ENCODE measurements around the gene LCA5L.
"Not testable (repeated sequence)": the region's sequence is repeated elsewhere in the genome, so short reads cannot be mapped to it uniquely, and the experiment has no call there.

The LCA5L gene

GRCh38 chr21:39451332-39452206 is 6.0 kb upstream of the LCA5L start, which contains the start of gene SH3BGR:
Gene SH3BGR (plus strand): TSS chr21:39451970. CDS start chr21:39452097, 127 bp downstream.
- no peak for DNase-seq

- DNase-seq, result no peak
Observed at GRCh38 chr21:39447264-39447663, 1.7 kb upstream of the LCA5L start.

- no peak for DNase-seq
Observed at GRCh38 chr21:39444421-39445180, 977 bp downstream of the LCA5L start.

GRCh38 chr21:39441502-39442475 is 3.8 kb downstream of the LCA5L start:
- peak; percentile 61 for DNase-seq

- no peak for DNase-seq
Observed at GRCh38 chr21:39439232-39439631, 6.3 kb downstream of the LCA5L start.

GRCh38 chr21:39434950-39435349 is 10.6 kb downstream of the LCA5L start:
- DNase-seq, result no peak

GRCh38 chr21:39430954-39431353 is 14.6 kb downstream of the LCA5L start:
- no peak for DNase-seq

- no peak for DNase-seq
Observed at GRCh38 chr21:39430457-39430856, 15.1 kb downstream of the LCA5L start.

GRCh38 chr21:39430016-39430415 is 15.6 kb downstream of the LCA5L start:
- no peak for DNase-seq

GRCh38 chr21:39429445-39429844 is 16.1 kb downstream of the LCA5L start:
- no peak for DNase-seq

GRCh38 chr21:39422527-39423241 is 22.9 kb downstream of the LCA5L start:
- no peak for DNase-seq

- DNase-seq, result not testable (repeated sequence)
Observed at GRCh38 chr21:39419204-39419603, 26.4 kb downstream of the LCA5L start.

GRCh38 chr21:39406065-39406464 is 39.5 kb downstream of the LCA5L start:
- no peak for DNase-seq

GRCh38 chr21:39400173-39400572 is 45.4 kb downstream of the LCA5L start:
- DNase-seq, result no peak

GRCh38 chr21:39397646-39398385 is 47.8 kb downstream of the LCA5L start:
- no peak for DNase-seq

GRCh38 chr21:39392981-39393380 is 52.6 kb downstream of the LCA5L start:
- no peak for DNase-seq

- DNase-seq, result no peak
Observed at GRCh38 chr21:39390212-39390765, 55.3 kb downstream of the LCA5L start.

GRCh38 chr21:39388811-39389155 is 56.8 kb downstream of the LCA5L start:
- no peak for DNase-seq

- peak; percentile 80 for DNase-seq
Observed at GRCh38 chr21:39388038-39388810, 57.4 kb downstream of the LCA5L start.

- peak; percentile 88 for DNase-seq
Observed at GRCh38 chr21:39387461-39388037, 58.0 kb downstream of the LCA5L start.

All from CD4-positive, alpha-beta T cell treated with Interleukin-4 for 4 hours (primary cell).